Aorta (tissue), 5 donors: Measurements from ENCODE around the gene EXOC4. TPM values are rescaled to one million over a fixed set of nuclear protein-coding genes. Genes with fewer than 3 reads are reported as not detected.

Experiments used
- ATAC-seq: fragments of 200-7000 bp; cut with Tn5 transposase; one replicate; pipeline ENCODE4 v1.9.1; 2022; ENCODE audit warnings: moderate library complexity; ENCODE audit not compliant: low FRiP score
- DNase-seq, 2 donors: peaks; one replicate each; pipeline ENCODE4 v3.0.0-alpha.2; 2020
- H3K27ac ChIP-seq, 2 donors: one replicate each; pipeline ENCODE4 v1.5.1; 2013; ENCODE audit warnings: low read length in 2 of 2, mild to moderate bottlenecking in 2 of 2, moderate library complexity in 2 of 2, control low read depth in 1 of 2, inconsistent platforms in 1 of 2, low read depth in 1 of 2
- H3K27me3 ChIP-seq, 2 donors: one replicate each; pipeline ENCODE4 v1.6.1; 2013; ENCODE audit warnings: control low read depth in 1 of 2, low read length in 1 of 2, mild to moderate bottlenecking in 1 of 2, moderate library complexity in 1 of 2; ENCODE audit not compliant: insufficient read depth in 2 of 2, control insufficient read depth in 1 of 2
- H3K36me3 ChIP-seq, 2 donors: one replicate each; pipeline ENCODE4 v1.6.1; 2013; ENCODE audit warnings: control low read depth in 1 of 2, low read length in 1 of 2, mild to moderate bottlenecking in 1 of 2; ENCODE audit not compliant: insufficient read depth in 2 of 2, control insufficient read depth in 1 of 2
- H3K4me1 ChIP-seq, 2 donors: one replicate each; pipeline ENCODE4 v1.6.1; 2013; ENCODE audit warnings: low read length in 2 of 2, control low read depth in 1 of 2, mild to moderate bottlenecking in 1 of 2, moderate library complexity in 1 of 2; ENCODE audit not compliant: insufficient read depth in 2 of 2, control insufficient read depth in 1 of 2
- H3K4me3 ChIP-seq, 2 donors: one replicate each; pipeline ENCODE4 v1.5.1; 2013; ENCODE audit warnings: low read length in 2 of 2, control low read depth in 1 of 2, mild to moderate bottlenecking in 1 of 2
- H3K9me3 ChIP-seq: one replicate; pipeline ENCODE4 v1.6.1; 2013; ENCODE audit warnings: mild to moderate bottlenecking, low read length; ENCODE audit not compliant: control insufficient read depth
- WGBS, 2 donors: extraction: QIAGEN DNeasy Blood & Tissue Kit; methylation state at CpG; one replicate each; pipeline ENCODE4 v1.1.7; 2013; 5-methylcytosine and 5-hydroxymethylcytosine counted together
- intact Hi-C, 2 donors: fragments of 100-400 bp; cut with DNase I; formaldehyde crosslinking; loops; one replicate each; pipeline versions ENCODE4 v1.14.2 to v1.15.0; 2022
- polyA plus RNA-seq, 2 donors: library from polyadenylated mRNA; stranded (reverse); fragments of 200-250 nt; gene quantifications; one replicate each; pipeline ENCODE4 v1.2.3, GENCODE V29; 2013
- total RNA-seq, 2 donors: library from RNA; stranded (reverse); fragmentation: NEBNext Ultra II Directional; extraction: Animal tissue kit (Norgen Biotek cat#: 25700); gene quantifications; one replicate each; pipeline ENCODE4 v1.2.1, GENCODE V29; 2021
- donor health status: healthy with polysubstance abuse.
- donor health status: Bipolar disorder and iron deficiency.
- donor health status: DM: no; HTN: no; CAD: no.
- donor health status: DM: no; HTN: no; CAD: no.
- donor health status: DM: yes; HTN: yes; CAD: no.

EXOC4 gene
- total and polyA plus RNA-seq, 4 donors = 19.9 to 109 (median 45.9) TPM

- H3K4me3 ChIP-seq = no peak overlapping the region
- WGBS, 2 donors = 94 to 100% methylated on average over 1 of the region's 1 CpG
- ATAC-seq (no peak), DNase-seq (no peak)
- H3K27ac ChIP-seq = no peak overlapping the region
- no peaks in the 10 kb centered on the region for H3K36me3 ChIP-seq
- no peaks in the 10 kb centered on the region for H3K9me3 ChIP-seq
- H3K4me1 ChIP-seq = no peaks in the 10 kb centered on the region
- H3K27me3 ChIP-seq = no peaks in the 10 kb centered on the region
- intact Hi-C loops = no loop called here
Observed at GRCh38 chr7:133672866-133673265, 420.0 kb downstream of the EXOC4 start.

- ATAC-seq = no peak
- Histone ChIP-seq H3K36me3 (no peaks in the 10 kb centered on the region), H3K4me3 (no peak overlapping the region), H3K27me3 (no peaks in the 10 kb centered on the region), H3K27ac (no peak overlapping the region), H3K9me3 (no peaks in the 10 kb centered on the region), H3K4me1 (no peaks in the 10 kb centered on the region)
- 93% methylated on average over 2 of the region's 2 CpGs for WGBS, 2 donors
- no peak for DNase-seq
- intact Hi-C loops = no loop called here
Observed at GRCh38 chr7:133674079-133674763, 421.3 kb downstream of the EXOC4 start.

DNA sequence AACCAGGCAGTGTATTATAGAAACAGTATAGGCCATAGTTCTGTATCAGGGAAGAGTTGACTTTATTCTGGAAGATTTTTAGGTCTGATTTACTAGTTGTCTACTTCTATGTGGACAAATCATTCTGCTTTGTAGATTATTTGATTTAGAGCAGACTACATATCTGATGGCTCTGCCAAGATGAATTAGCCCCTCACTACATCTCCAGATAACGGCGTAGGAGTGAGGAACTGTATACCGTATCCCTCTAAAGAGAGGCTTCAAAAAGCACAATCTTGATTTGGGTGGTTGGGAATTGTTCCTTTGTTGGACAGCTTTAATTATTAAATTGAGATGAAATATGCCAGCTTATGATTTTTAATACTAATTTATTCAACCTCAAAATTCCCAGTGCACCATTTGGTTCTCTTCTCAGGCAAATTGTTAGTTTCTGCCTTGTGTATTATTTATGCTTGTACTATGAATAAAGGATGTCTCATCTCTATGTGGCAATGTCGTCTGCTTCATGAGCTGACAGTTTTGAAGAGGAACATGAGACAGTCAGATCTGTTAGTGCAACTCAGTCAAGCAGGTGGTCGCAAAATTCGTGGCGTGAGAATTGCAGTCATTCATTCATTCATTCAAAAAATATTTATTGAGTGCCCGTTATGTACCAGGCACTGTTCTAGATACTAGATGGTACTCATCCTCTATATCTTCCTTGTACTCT lies 422.8 kb downstream of the EXOC4 start:
- H3K4me3 ChIP-seq = no peak overlapping the region
- intact Hi-C loops = no loop called here
- H3K27ac ChIP-seq = no peak overlapping the region
- H3K4me1 ChIP-seq = no peaks in the 10 kb centered on the region
- no peaks in the 10 kb centered on the region for H3K9me3 ChIP-seq
- no peaks in the 10 kb centered on the region for H3K27me3 ChIP-seq
- DNase-seq = no peak
- 93 to 95% methylated on average over 8 of the region's 8 CpGs for WGBS, 2 donors
- ATAC-seq = no peak
- H3K36me3 ChIP-seq = no peaks in the 10 kb centered on the region

GRCh38 chr7:133676805-133677370 lies 424.0 kb downstream of the EXOC4 start:
- H3K9me3 ChIP-seq = no peaks in the 10 kb centered on the region
- DNase-seq (no peak), ATAC-seq (no peak)
- H3K36me3 ChIP-seq = no peaks in the 10 kb centered on the region
- H3K4me1 ChIP-seq = no peaks in the 10 kb centered on the region
- H3K27ac ChIP-seq = no peak overlapping the region
- no peak overlapping the region for H3K4me3 ChIP-seq
- 85% methylated on average over 2 of the region's 2 CpGs for WGBS, 2 donors
- H3K27me3 ChIP-seq = no peaks in the 10 kb centered on the region
- intact Hi-C loops = no loop called here

DNA sequence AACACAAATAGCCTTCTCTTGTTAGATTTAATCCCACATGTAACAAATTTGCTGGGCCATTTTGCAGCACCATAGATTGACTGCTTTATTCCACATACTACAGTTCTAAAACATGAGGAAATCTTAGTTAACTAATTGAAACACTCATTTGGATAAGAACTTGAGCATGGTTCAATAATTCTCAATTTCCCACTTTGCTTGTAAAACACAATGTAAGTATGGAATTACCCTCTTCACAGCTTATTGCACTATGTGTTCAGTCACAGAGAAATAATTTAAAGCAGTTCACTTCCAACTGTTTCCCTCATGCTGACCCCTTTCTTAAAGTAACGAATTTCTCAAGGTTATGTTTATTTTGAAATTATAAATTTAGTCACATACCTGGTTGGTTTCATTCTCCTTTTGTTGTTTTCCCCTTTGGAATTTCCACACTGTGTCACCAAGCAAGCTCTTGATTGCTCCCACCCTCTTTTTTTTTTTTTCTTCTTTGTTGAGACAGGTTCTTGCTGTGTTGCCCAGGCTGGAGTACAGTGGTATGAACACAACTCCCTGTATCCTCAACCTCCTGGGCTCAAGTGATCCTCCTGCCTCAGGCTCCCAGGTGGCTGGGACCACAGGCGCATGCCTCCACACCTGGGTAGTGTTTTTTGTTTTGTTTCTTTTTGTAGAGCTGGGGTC lies 425.4 kb downstream of the EXOC4 start:
- Histone ChIP-seq H3K27me3 (no peaks in the 10 kb centered on the region), H3K36me3 (no peaks in the 10 kb centered on the region), H3K9me3 (no peaks in the 10 kb centered on the region), H3K4me3 (no peak overlapping the region), H3K27ac (no peak overlapping the region), H3K4me1 (no peaks in the 10 kb centered on the region)
- 97 to 99% methylated on average over 2 of the region's 2 CpGs for WGBS, 2 donors
- intact Hi-C loops = no loop called here
- no peak for ATAC-seq
- no peak for DNase-seq

- ATAC-seq = no peak
- Histone ChIP-seq H3K4me1 (no peaks in the 10 kb centered on the region), H3K27me3 (no peaks in the 10 kb centered on the region), H3K9me3 (no peaks in the 10 kb centered on the region), H3K36me3 (no peaks in the 10 kb centered on the region), H3K27ac (no peak overlapping the region), H3K4me3 (no peak overlapping the region)
- DNase-seq = no peak
- intact Hi-C loops = no loop called here
Observed at GRCh38 chr7:133679977-133680376, 427.1 kb downstream of the EXOC4 start.

DNA sequence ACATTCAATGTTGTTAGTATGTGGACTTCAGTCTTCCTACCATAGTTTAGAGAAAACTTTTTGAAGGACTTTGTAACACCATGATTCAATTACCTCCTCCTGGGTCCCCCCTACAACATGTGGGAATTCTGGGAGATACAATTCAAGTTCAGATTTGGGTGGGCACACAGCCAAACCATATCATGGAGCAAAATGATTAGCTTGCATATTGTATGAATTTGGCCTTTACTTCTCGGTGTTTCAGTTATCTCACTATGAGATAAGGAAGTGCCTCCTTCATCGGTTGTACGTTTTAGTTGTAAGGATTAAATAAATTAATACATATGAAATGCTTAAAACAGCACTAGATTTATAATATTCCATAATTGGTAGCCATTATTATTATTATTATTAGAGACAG lies 428.7 kb downstream of the EXOC4 start:
- 83 to 87% methylated on average over 3 of the region's 3 CpGs for WGBS, 2 donors
- Histone ChIP-seq H3K27me3 (no peaks in the 10 kb centered on the region), H3K27ac (no peak overlapping the region), H3K4me1 (no peaks in the 10 kb centered on the region), H3K9me3 (no peaks in the 10 kb centered on the region), H3K36me3 (no peaks in the 10 kb centered on the region), H3K4me3 (no peak overlapping the region)
- DNase-seq = no peak
- ATAC-seq = no peak
- intact Hi-C loops = no loop called here

GRCh38 chr7:133682364-133683181 lies 429.7 kb downstream of the EXOC4 start:
- WGBS, 2 donors = 74 to 75% methylated on average over 9 of the region's 9 CpGs
- H3K4me3 ChIP-seq = no peak overlapping the region
- ATAC-seq (no peak), DNase-seq (no peak)
- intact Hi-C loops = no loop called here
- H3K4me1 ChIP-seq = no peaks in the 10 kb centered on the region
- H3K9me3 ChIP-seq = no peaks in the 10 kb centered on the region
- H3K27me3 ChIP-seq = no peaks in the 10 kb centered on the region
- H3K27ac ChIP-seq = no peak overlapping the region
- no peaks in the 10 kb centered on the region for H3K36me3 ChIP-seq
